ENCODE measurements around the gene ADAMTSL4.

The ADAMTSL4 gene

DNA sequence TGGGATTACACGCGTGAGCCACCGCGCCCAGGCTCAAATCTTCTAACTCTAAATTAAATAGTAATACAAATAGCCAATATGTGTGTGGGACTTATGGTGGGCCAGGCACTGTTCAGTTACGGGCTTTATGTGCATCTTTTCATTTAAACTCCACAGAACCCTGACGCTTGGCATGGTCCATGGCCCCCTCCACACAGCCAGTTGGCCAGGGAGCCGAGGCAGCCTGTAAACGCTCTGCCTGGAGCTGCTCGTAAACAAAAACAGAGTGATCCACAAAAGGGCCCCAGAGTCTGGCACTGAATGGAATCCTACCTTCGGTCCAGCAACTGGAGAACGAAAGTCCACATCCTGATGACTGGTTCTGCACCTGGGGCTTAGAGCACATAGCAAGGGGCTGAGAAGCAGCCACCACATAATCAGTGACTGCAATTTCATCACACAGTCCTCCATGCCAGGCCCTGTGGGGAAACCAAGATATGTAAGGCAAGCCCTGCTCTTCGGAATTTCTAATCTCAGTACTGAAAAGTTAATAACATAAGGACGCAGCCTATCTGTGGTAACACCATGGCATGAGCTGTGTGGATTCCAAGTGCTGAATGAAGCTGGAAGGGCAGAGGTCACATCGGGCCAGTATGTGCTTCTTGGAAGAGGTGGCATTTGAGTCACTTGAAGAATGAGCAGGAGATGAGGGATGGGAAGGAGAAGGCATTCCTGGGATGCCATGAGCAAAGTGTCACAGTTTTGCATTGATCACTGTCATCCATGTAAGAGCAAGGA is 13.5 kb upstream of the ADAMTSL4 start:
- DNase-seq, result no peak

DNA sequence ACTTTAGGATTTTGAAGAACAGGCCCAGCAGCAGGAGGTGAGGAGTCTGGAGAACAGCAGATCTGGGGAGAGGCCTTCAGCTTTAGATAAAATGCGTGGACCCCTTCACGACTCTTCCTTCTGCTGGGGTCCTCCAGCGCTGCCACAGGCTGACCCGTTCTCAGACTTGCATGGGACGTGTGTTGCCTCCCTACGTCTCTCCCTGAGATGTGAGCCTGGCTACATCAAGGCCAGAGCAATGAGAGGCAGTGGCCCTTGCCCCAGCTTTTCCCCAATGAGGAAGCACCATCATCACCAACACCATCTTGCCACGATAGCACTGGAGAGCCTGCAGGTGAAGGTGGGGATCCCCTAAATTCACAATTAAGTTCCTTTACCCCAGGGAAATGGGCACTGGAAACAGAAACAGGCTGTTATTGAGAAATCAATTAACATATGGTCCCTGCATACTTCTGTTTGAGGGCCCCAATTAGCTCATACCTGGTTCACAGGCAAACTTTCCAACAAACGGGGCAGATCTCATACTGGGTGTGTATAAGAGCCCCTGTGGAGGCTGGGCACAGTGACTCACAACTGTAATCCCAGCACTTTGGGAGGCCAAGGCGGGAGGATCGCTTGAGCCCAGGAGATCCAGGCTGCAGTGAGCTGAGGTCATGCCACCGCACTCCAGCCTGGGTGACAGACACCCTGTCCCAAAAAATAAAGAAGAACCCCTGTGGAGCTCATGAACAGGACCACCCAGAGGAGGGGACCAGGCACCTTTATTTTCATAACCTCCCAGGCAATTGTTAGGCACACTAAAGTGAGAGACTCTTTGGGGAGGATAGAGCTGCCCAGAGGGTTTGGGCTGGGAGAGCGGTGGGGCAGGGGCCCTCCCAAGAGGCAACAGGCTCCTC is 12.1 kb upstream of the ADAMTSL4 start:
- DNase-seq, result no peak

DNA sequence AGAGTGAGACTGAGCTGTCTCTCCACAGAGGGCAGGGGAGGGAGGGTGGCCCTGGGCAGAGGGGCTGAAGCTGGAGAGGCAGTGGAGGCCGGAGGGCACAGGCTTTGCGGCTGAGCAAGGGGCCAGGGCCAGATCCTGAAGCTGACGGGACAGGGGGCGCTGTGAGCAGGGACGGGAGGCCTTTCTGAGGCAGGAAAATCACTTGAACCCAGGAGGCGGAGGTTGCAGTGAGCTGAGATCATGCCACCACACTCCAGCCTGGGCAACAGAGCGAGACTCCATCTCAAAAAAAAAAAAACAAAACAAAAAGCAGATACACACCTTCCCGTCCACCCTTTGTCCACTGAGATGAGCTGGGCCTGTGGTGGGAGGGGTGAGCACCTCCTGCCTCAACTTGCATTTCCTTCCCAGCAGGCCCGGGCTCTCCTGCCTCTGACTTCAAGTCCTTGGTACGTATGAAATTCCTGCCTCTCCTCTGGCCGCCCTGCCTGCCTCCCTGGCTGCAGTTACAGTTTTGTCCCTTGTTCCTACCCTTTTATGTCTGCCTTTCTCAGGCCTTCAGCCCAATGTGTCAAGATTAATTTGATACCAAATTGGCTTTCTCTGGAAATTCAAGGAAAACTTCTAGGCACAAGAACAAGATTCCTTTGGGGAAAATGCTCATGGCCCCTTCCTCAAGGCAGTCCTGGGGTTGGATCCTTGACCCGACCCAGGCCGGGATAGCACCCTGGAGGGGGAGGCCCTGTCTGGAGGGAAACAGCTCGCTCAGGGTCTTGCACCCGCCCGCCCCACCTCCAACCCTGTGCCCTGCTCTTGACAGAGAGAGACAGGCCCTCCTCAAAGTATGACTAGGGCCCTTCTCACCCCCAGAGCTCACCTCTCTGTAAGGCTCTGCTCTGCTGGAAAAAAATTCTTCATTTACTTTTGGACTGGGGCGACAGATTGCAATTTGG is 11.2 kb upstream of the ADAMTSL4 start:
- peak; percentile 63 for DNase-seq

DNA sequence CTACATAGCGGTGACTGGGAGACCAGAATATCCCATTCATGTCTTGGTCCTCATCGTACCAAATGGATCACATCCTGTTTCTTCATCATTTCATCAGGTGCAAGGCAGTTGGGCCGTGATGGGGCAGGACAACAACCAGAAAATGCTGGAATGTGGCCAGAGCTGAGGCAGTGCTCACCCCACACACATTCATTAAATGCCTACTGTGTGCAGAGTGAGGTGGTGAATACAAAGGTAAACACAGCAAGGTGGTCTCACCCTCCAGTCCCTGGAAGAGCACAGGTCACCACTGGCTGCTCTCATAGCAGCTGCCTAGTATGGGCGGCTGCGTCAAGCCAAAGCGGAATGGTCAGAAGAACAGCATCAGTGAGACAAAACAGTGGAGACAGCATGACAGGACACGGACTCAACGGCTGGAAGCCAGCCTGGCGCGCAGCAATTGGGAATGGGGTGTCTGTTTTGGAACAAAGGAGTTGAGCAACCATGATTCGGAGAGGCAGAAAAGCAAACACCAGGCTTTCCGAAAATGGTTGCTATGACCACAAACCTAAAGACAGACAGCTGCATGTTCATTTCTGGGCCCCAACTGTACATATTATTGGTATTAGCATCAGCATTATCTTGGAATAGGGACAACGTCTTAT is 5.6 kb upstream of the ADAMTSL4 start:
- DNase-seq, result no peak

DNA sequence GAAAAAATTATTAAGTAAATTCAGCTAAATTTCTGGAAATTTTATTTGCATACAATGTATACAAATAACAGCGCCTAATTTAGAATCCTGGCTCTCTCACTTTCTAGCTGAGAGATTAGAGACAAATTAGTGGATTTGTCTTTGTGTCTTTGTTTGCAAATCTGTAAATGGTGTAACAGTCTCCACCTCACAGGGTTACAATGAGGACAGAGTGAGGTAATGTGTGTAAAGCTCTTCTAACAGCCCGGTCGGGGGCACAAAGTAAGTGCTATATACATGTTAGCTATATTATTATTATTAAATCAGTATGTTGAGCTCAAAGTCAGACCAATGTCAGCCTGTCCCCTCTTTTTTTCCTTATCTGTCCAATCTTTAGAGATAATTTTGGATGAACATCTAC is 5.0 kb upstream of the ADAMTSL4 start:
- DNase-seq, result no peak

DNA sequence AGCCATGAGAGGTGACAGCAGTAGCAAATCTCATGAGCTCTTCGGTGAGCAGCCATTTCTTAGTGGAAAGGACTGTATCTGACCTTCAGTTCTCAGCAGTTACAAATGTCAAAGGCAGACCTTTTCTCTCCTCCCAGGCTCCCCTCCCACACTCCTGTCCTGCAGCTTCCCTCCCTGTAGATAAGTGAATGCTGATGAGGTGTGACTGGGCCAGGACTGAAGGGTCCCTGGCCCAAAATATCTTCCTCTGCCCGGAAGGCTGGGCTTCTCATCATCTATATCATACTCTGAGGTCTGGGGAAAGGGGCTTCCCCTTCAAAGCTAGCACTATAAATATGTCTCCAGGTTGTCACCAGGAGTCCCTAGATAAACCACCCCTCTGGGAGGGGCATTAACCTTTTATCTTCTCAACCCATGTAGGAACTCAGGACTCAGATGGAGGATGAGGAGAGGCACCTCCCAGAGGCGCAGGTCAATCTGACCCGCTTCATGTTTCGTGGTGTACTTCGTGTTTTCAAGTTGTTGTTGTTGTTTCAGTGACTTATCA is 3.6 kb upstream of the ADAMTSL4 start:
- no peak for DNase-seq

DNA sequence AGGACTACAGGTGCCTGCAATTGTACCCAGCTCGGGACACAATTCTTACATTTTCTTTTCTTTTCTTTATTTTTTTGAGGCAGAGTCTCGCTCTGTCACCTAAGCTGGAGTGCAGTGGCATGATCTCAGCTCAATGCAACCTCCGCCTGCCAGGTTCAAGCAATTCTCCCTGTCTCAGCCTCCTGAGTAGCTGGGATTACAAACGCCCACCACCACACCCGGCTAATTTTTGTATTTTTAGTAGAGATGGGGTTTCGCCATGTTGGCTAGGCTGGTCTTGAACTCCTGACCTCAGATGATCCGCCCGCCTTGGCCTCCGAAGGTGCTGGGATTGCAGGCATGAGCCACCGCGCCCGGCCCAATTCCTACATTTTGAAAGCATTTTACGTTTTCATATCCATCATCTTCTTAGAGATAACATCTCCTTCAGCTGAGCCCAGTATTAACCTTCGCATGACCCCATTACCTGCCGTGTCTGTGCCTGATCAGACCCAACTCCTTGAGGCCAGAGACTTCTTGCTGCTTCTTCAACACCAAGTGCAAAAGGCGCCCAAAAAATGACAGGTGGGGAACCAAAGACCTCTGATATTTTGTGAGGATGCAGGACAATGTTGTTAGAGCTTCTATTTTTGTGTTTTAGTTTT is 2.8 kb upstream of the ADAMTSL4 start:
- DNase-seq, result no peak

DNA sequence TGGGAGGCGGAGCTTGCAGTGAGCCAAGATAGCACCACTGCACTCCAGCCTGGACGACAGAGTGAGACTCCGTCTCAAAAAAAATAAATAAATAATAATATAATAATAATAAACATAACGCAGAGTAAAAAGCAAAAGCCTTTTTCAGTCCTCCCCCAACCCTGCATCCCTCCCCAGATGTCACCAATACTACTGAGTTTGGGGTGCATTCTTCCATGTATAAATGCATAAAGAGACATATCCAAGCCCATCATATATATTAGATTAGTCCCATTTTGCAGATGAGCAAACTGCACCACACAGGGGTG is 930 bp upstream of the ADAMTSL4 start:
- DNase-seq, result no peak

DNA sequence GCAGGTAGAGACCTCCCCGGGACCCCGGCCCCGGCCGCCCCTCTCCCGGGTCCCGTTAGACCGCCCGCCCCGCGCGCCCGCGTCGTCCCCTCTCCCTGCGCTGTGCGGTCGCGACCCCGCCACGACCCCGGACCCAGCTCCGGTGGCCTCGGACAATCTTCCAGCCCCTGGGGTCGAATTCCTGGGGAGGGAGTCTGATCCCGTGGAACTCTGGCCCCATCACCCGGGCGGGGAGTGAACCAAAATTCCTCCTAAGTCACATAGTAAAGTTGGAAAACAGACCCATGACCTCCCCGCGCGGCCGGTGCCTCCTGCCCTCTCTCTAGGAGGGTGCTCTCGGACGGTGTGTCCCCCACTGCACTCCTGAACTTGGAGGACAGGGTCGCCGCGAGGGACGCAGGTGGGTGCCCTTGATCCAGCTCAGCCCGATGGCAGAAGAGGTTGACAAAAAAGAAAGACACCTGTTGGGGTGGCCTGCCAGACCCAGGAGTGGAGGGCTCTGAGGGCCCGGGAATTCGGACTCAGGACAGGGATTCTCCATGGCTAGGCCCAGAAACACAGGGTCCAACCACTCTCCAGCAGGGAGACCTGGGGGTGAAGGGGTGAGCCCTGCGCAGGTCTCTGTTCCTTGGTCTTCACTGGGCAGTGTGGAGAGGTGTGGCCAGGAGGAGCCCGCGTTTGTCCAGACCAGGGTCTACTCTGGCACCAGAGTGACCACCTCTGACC is 451 bp downstream of the ADAMTSL4 start:
- no peak for DNase-seq

DNA sequence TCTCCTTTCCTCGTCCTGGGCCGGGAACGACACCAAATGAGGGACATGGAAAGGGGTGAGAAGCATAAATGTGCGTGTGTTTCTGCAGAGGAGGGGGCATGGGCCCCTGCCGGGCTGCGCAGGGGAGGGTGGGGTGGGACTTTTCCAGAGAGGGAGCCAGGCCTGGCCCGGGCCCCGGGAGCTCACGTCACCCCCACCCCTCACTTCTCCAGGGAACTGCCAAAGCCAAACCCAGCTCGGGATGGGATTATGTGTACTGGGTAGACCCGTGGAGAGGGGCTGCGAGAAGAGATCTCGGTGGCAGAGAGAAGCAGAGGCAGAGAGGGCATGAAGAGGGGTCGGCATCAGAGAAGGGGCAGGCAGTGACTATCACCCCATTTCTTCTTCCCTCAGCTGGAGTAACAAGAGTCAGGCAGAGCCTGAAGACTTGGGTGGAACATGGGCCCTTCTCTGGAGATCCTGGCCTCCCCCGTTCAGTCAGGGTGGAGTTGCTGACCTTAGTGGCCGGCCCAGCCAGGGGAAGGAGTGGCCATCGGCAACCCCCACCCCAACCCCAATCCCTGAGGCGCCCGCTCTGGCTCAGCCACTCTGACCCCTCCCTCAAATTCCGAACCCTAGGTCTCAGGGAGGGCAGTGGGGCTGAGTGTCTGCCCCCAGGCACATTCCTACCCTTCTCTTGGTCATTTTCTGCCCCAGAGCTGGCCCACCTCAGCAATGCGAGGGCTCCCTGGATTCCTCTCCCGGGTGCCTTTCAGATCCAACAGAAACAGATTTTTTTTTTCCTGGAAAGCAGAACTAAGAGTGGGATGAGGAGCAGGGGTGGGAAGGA is 1.2 kb downstream of the ADAMTSL4 start:
- no peak for DNase-seq

DNA sequence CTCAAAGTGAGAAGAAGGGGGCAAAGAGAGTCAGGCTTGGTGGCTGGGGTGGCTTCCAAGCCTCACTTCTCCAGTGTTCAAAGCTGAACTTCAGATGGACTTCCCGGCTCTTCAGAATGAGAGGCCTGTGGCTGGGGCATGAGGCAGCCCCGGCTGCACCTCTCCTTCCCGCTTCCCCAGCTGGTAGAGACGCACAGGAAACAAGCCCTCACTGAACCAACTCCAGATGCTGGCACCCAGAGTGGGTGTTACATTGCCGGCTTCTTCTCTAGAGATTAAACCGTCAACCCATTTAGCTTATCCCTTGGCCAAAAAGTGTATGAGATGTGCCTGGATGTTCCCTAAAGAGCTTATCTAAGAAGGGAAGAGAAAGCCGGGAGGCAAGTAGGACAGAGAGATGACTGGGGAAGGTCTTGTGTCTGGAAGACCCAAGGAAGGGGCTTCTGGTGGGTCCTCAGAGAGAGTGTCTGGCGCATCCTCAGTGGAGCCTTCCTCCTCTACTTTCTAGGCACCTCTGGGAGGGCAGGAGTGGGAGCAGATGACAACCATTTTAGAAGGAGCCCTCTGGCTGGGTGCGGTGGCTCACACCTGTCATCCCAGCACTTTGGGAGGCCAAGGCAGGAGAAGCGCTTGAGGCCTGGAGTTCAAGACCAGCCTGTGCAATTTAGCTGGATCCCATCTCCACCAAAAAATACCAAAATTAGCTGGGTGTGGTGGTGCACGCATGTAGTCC is 2.0 kb downstream of the ADAMTSL4 start:
- no peak for DNase-seq

DNA sequence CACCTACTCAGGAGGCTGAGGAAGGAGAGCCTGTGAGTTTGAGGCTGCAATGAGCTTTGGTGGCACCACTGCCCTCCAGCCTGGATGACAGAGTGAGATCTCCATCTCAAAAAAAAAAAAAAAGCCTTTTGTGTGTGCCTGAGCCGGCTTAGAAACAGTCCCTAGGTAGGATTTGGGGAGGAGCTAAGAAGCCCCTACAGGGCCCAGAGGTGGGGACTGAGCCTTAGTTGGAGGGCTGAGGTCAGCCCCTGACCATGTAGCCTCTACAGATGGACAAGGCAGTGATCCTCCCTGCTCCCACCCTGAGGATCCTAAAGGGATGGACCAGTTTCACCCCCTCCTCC is 2.5 kb downstream of the ADAMTSL4 start:
- DNase-seq, result no peak

DNA sequence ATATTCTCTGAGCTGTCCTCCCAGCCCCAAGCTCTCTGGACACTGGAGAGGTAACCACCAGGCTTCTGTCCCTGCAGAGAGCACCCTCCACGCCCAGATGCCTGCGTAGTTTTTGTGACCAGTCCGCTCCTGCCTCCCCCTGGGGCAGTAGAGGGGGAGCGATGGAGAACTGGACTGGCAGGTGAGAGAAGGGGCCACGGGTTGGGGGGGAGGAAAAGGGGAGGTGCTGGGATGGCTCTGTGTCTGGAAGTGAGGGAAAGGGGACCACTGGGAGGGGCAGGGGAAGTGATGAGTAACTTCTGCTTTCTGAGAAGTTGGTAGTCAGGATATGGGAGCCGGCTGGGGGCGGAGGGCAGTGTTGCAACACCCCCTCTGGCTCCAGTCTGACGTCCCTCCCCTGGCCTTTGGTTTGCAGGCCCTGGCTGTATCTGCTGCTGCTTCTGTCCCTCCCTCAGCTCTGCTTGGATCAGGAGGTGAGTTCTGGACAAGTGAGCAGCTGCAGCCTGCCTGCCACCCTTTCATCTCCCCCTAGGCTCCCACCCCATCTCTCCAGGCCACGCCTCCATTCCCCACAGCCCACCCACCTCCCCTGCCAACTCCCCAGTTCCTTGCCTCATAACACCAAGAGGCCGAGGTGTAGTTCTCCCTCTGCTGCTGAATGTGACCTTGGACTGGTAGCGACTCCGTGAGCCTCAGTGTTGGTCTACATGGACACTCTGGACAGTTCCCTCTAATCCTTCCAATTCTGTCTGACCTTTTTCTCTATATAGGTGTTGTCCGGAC is 3.1 kb downstream of the ADAMTSL4 start:
- DNase-seq, result peak; percentile 38

DNA sequence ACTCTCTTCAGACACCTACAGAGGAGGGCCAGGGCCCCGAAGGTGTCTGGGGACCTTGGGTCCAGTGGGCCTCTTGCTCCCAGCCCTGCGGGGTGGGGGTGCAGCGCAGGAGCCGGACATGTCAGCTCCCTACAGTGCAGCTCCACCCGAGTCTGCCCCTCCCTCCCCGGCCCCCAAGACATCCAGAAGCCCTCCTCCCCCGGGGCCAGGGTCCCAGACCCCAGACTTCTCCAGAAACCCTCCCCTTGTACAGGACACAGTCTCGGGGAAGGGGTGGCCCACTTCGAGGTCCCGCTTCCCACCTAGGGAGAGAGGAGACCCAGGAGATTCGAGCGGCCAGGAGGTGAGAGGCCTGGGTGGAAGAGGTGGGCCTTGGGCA is 3.7 kb downstream of the ADAMTSL4 start:
- no peak for DNase-seq

DNA sequence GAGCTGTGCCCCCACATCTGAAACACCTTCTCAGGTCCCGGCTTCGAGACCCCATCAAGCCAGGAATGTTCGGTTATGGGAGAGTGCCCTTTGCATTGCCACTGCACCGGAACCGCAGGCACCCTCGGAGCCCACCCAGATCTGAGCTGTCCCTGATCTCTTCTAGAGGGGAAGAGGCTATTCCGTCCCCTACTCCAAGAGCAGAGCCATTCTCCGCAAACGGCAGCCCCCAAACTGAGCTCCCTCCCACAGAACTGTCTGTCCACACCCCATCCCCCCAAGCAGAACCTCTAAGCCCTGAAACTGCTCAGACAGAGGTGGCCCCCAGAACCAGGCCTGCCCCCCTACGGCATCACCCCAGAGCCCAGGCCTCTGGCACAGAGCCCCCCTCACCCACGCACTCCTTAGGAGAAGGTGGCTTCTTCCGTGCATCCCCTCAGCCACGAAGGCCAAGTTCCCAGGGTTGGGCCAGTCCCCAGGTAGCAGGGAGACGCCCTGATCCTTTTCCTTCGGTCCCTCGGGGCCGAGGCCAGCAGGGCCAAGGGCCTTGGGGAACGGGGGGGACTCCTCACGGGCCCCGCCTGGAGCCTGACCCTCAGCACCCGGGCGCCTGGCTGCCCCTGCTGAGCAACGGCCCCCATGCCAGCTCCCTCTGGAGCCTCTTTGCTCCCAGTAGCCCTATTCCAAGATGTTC is 4.3 kb downstream of the ADAMTSL4 start:
- DNase-seq, result no peak

DNA sequence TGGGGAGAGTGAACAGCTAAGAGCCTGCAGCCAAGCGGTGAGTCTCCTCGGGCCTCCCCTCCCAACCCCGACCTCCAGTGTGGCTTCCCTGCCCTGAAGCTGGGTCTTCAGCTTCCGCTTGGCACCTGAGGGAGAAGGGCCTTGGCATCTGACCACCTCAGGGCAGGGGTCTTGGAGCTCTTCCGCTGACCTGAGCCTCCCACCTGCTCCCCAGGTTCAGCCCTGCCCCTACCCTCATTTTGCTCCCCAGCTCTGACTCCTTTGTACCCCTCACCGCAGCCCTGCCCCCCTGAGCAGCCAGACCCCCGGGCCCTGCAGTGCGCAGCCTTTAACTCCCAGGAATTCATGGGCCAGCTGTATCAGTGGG is 4.9 kb downstream of the ADAMTSL4 start:
- no peak for DNase-seq

DNA sequence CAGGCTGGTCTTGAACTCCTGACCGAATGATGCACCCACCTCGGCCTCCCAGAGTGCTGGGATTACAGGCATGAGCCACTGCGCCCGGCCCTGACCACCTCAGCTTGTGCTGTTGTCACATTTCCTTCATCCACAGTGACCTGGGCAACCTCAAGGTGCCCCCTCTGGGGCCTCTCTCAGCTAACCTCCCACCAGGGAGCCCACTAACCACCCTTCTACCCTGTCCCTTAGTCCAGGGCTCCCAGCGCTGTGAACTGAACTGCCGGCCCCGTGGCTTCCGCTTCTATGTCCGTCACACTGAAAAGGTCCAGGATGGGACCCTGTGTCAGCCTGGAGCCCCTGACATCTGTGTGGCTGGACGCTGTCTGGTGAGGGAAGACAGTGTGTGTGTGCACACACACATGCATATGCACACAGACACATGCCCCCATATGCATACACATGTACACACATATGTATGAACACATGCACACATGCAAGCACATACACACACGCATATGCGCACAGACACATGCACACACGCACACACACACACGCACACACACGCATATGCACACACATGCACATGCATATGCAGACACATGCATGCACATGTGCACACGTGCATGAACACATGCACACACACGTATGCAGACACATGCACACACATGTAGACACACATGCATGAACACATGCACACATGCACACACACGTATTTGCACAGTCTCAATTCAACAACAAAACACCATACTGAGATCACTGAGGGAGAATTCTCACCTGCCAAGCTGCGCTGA is 6.2 kb downstream of the ADAMTSL4 start:
- no peak for DNase-seq
